MG63 (cell line): Measurements from ENCODE around the gene PPP1R14C. TPM values are rescaled to one million over a fixed set of nuclear protein-coding genes. Genes with fewer than 3 reads are reported as not detected.

Experiments
- DNase-seq: peaks from one replicate; pipeline ENCODE4 v3.0.0-alpha.2; 2020
- H3K27me3 ChIP-seq: fragments of 250-450 bp; sonication (Bioruptor Pico); 2 replicates; pipeline ENCODE4 v1.5.1; 2020; ENCODE audit warnings: mild to moderate bottlenecking, moderate library complexity
- H3K36me3 ChIP-seq: fragments of 250-450 bp; sonication (Bioruptor Pico); 2 replicates; pipeline ENCODE4 v1.5.1; 2020; ENCODE audit warnings: mild to moderate bottlenecking, moderate library complexity
- H3K4me3 ChIP-seq: fragments of 250-450 bp; sonication (Bioruptor Pico); 2 replicates; pipeline ENCODE4 v1.5.1; 2020; ENCODE audit warnings: mild to moderate bottlenecking, moderate library complexity
- H3K9me3 ChIP-seq: fragments of 250-450 bp; sonication (Bioruptor Pico); 2 replicates; pipeline ENCODE4 v1.5.1; 2020; ENCODE audit warnings: mild to moderate bottlenecking, moderate library complexity
- total RNA-seq: library from RNA; depleted of rRNA; stranded (reverse); fragments of >200 nt; shearing (Covaris generic); gene quantifications from 2 replicates; pipeline ENCODE4 v1.2.3, GENCODE V29; 2014; ENCODE audit warnings: low replicate concordance; rRNA removed

Gene PPP1R14C
- total RNA-seq, 1 experiment from 2014 or later = 3.3 TPM

- Histone ChIP-seq H3K4me3 (no peak overlapping the region), H3K27me3 (no peaks in the 10 kb centered on the region), H3K9me3 (peaks cover 12% of the 10 kb centered on the region), H3K36me3 (no peaks in the 10 kb centered on the region)
- peak; percentile 63 for DNase-seq
Observed at GRCh38 chr6:150293423-150294173, 150.8 kb downstream of the PPP1R14C start.

DNA sequence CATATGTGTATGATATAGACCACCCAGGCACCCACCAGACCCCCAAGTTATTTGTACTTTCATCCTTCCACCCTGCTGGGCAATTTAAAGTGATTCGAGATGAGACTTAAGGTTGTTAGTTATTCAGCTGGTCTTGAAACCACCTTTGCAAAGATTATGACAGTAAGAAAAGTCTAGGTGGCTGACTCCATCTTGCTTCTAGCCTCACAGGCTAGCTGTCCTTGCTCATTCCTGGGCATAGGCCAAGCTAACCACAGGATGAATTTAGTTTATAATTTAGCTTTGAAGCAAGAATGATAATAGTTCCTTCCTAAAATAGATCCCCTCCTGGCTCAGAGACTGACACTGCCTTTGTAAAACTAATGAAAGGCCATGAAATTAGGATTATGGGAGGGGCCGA is 154.0 kb downstream of the PPP1R14C start:
- peaks cover 12% of the 10 kb centered on the region for H3K9me3 ChIP-seq
- DNase-seq = no peak
- H3K27me3 ChIP-seq = no peaks in the 10 kb centered on the region
- no peak overlapping the region for H3K4me3 ChIP-seq
- no peaks in the 10 kb centered on the region for H3K36me3 ChIP-seq

DNA sequence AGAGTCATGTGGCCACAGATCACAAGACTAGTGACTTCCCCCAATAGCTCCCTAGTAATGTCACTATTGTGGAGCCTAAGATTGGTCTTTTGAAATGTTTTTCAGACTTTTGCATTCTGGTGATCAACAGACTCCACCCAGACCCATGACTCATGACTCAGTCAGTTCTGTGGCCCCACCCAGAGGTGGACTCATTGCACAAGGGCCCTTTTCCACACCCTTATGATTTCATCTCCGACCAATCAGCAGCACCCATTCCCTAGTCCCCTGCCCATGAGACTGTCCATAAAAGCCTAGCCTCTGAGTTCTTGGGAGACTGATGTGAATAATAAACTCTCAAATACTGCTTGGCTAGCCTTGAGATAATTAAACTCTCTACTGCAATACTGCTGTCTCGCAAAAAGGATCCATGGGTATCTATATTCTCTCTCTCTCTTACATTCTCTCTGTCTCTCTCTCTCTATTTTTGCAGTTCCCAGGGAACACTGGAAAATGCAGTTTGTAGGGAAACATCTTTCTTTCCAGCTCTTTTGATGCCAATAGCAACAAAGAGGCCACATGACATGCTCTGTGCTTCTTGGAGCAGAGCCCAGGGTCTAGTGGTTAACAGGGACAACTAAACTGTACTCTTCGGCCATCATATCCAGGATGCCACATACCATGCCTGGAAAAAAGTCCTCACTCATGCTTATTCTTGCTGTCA is 154.6 kb downstream of the PPP1R14C start:
- Histone ChIP-seq H3K4me3 (no peak overlapping the region), H3K9me3 (peaks cover 12% of the 10 kb centered on the region), H3K27me3 (no peaks in the 10 kb centered on the region), H3K36me3 (no peaks in the 10 kb centered on the region)
- DNase-seq = peak; percentile 11

DNA sequence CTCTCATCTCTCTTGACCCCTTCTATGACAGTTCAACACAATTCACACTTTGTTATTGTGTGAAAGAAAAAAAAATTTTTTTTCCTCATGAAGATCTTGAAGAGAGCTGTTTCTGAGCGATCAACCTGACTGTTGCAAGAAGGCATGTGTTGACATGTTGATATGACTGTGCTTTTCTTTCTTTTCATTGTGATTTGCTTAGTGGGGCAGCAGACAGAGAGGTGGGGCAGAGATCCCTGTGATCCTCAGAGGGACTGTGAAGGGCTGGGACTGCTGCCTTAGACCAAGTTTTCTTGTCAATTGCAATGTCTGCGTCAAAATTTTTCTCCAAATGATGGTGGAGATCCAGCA is 155.2 kb downstream of the PPP1R14C start:
- H3K27me3 ChIP-seq = no peaks in the 10 kb centered on the region
- peaks cover 12% of the 10 kb centered on the region for H3K9me3 ChIP-seq
- no peak overlapping the region for H3K4me3 ChIP-seq
- DNase-seq = no peak
- H3K36me3 ChIP-seq = no peaks in the 10 kb centered on the region

DNA sequence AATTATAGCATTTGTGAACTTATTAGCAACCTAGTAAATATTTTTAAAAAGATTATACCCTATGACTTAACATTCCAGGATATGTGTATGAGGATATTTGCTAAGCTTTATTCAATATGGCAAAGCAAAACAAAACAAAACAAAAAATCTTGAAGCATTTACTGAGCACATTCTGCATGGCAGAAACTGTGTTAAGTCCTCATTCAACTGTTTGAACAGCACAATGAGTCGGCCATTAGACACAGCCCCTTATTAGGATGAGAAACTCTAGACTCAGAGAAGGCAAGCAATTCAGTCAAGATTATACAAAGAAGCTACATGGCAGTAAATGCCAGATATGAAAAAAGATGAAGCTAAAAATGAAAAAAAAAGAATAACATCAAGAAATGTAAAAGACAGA is 155.8 kb downstream of the PPP1R14C start:
- DNase-seq = no peak
- no peaks in the 10 kb centered on the region for H3K36me3 ChIP-seq
- H3K4me3 ChIP-seq = no peak overlapping the region
- H3K27me3 ChIP-seq = no peaks in the 10 kb centered on the region
- peaks cover 12% of the 10 kb centered on the region for H3K9me3 ChIP-seq

Other genes starting within 250 kb of the PPP1R14C start
- gene RAET1E, start 244.9 kb upstream of the PPP1R14C start, total RNA-seq = 2.8 and 5.7 TPM in 2 replicates
- gene RAET1G, start 219.9 kb upstream of the PPP1R14C start, total RNA-seq = 3.2 TPM in 1 of 2 replicates, not detected in the other
- gene ULBP2, start 201.0 kb upstream of the PPP1R14C start, total RNA-seq = 2.2 and 7.4 TPM in 2 replicates
- gene ULBP1, start 179.1 kb upstream of the PPP1R14C start, total RNA-seq = 1.5 and 2.5 TPM in 2 replicates
- gene RAET1L, start 117.5 kb upstream of the PPP1R14C start, total RNA-seq = 1.4 TPM in 1 of 2 replicates, not detected in the other
- 2.9 and 15.8 TPM in 2 replicates for gene ULBP3, start 73.9 kb upstream of the PPP1R14C start, total RNA-seq
- 0.03 TPM in 1 of 2 replicates, not detected in the other for gene IYD, start 226.0 kb downstream of the PPP1R14C start, total RNA-seq